Osteoblast (primary cell): Measurements from ENCODE around the gene LCP1. TPM values are rescaled to one million over a fixed set of nuclear protein-coding genes. Genes with fewer than 3 reads are reported as not detected.

Experiments
- DNase-seq: peaks from one replicate; pipeline ENCODE4 v3.0.0; 2011; ENCODE audit warnings: low spot score, mixed read lengths; ENCODE audit not compliant: insufficient read length; ENCODE audit errors: missing footprints
- H2AFZ ChIP-seq: 2 replicates; pipeline ENCODE4 v1.6.0; 2011; ENCODE audit warnings: mild to moderate bottlenecking, low read length
- H3K27ac ChIP-seq: 2 replicates; pipeline ENCODE4 v1.5.1; 2011; ENCODE audit warnings: mild to moderate bottlenecking, low read depth, low read length, moderate library complexity
- H3K27me3 ChIP-seq: 2 replicates; pipeline ENCODE4 v1.6.0; 2012; ENCODE audit warnings: mild to moderate bottlenecking, control low read depth, inconsistent platforms, low read length, moderate library complexity; ENCODE audit not compliant: insufficient read depth
- H3K36me3 ChIP-seq: 2 replicates; pipeline ENCODE4 v1.5.1; 2011; ENCODE audit warnings: mild to moderate bottlenecking, low read length, control low read depth, moderate library complexity; ENCODE audit not compliant: insufficient read depth
- H3K4me1 ChIP-seq: 2 replicates; pipeline ENCODE4 v1.5.1; 2011; ENCODE audit warnings: mild to moderate bottlenecking, low read length, control low read depth, moderate library complexity; ENCODE audit not compliant: insufficient read depth
- H3K4me2 ChIP-seq: 2 replicates; pipeline ENCODE4 v1.6.0; 2011; ENCODE audit warnings: mild to moderate bottlenecking, low read length; ENCODE audit not compliant: insufficient read depth
- H3K4me3 ChIP-seq: fragments of 200-600 bp; sonication (generic); 3 replicates; pipeline ENCODE4 v1.5.1; 2012; ENCODE audit warnings: mild to moderate bottlenecking, low read length, inconsistent platforms; ENCODE audit not compliant: insufficient read depth
- H3K79me2 ChIP-seq: 2 replicates; pipeline ENCODE4 v1.6.0; 2012; ENCODE audit warnings: mild to moderate bottlenecking, low read length, control low read depth, inconsistent platforms; ENCODE audit not compliant: insufficient read depth
- H3K9me3 ChIP-seq: 2 replicates; pipeline ENCODE4 v1.5.1; 2011; ENCODE audit warnings: low read depth, low read length, control low read depth
- H4K20me1 ChIP-seq: 2 replicates; pipeline ENCODE4 v1.6.0; 2012; ENCODE audit warnings: mild to moderate bottlenecking, low read length, control low read depth; ENCODE audit not compliant: insufficient read depth
- total RNA-seq: library from RNA; depleted of rRNA; stranded (reverse); fragments of >200 nt; gene quantifications from 2 replicates; pipeline ENCODE4 v1.2.3, GENCODE V29; 2012
- TF ChIP-seq, protein P1 (sequence below): IDR thresholded peaks from 2 replicates; pipeline ENCODE4 v1.5.1; 2011; ENCODE audit warnings: mild to moderate bottlenecking, low read depth, low read length, moderate library complexity; ENCODE audit errors: extremely low read depth

Gene LCP1
- total RNA-seq, 1 donor, result 1.4 TPM

DNA sequence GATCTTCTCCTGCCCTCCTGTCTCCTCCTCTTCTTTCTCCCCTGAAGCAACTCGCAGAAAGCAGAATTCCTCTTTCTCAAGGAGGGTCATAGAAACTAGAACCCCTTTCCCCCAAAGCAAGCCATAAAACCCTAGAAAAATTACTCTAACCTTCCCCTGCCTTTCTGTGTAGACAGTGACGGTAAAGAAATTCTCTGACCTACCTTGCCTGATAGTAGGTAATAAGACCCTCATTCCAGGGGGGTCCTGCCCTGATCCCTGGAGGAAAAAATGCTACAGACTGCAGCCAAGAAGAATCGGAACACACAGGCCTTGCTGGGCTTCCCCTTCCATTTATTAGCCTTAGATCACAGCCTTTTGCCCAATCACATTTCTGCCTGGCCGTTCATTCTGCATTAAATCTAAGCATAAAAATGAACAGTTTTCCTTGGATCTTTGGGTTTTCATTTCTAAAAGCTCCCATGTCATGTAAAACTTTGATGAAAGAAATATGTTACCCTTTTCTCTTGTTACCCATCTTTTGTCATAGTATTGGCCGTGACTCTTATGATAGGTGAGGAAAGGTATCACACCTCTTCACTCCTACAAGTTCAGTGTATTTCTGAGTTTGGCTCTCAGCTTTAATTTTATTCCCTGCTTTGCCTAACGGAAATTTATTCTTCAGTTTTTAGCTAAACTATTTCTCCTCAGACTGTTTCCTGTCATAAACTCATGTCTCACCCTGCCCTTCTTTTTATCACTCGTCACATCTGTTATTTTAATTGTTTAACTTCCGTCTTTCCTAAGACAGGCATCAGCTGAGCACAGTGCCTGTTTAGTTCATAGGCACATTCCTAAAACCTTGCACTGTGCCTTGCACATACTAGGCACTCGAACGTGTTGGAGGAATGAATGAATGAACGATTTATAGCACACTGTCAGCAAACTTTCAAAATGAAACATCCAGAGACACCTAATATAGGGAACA lies 56.7 kb downstream of the LCP1 start:
- Histone ChIP-seq H3K79me2 (no peaks in the 10 kb centered on the region), H4K20me1 (no peaks in the 10 kb centered on the region), H3K4me3 (no peak overlapping the region), H3K27me3 (peaks cover 54% of the 10 kb centered on the region), H3K9me3 (no peaks in the 10 kb centered on the region), H3K4me2 (no peak overlapping the region), H2AFZ (no peak overlapping the region), H3K27ac (no peak overlapping the region), H3K4me1 (no peaks in the 10 kb centered on the region), H3K36me3 (no peaks in the 10 kb centered on the region)
- DNase-seq, result no peak
- TF ChIP-seq, protein P1, sequence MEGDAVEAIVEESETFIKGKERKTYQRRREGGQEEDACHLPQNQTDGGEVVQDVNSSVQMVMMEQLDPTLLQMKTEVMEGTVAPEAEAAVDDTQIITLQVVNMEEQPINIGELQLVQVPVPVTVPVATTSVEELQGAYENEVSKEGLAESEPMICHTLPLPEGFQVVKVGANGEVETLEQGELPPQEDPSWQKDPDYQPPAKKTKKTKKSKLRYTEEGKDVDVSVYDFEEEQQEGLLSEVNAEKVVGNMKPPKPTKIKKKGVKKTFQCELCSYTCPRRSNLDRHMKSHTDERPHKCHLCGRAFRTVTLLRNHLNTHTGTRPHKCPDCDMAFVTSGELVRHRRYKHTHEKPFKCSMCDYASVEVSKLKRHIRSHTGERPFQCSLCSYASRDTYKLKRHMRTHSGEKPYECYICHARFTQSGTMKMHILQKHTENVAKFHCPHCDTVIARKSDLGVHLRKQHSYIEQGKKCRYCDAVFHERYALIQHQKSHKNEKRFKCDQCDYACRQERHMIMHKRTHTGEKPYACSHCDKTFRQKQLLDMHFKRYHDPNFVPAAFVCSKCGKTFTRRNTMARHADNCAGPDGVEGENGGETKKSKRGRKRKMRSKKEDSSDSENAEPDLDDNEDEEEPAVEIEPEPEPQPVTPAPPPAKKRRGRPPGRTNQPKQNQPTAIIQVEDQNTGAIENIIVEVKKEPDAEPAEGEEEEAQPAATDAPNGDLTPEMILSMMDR, result no peak

DNA sequence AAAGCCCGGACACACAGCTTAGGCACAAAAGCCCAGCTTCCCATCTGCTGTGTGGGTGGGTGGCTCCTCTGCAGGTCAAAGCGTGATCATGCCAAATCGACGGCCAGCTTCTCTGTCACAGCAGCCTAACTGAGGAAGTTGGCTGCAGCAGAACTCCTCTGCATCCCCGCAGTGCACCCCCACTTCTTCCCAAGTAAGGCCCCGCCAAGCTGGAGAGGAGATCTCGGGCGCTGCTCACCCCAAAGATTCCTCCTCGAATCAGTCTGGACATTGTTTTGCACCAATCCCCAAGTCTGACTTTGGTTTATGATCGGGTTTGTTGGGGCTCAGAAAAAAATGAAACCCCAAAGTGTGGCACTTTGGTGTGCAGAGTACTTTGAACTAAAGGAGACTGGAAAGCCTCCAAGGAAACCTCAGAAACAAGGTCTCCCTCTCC lies 57.4 kb downstream of the LCP1 start:
- TF ChIP-seq, protein P1, result no peak
- Histone ChIP-seq H3K27ac (no peak overlapping the region), H3K4me2 (no peak overlapping the region), H2AFZ (no peak overlapping the region), H3K36me3 (no peaks in the 10 kb centered on the region), H3K4me3 (no peak overlapping the region), H4K20me1 (no peaks in the 10 kb centered on the region), H3K27me3 (peaks cover 47% of the 10 kb centered on the region), H3K79me2 (no peaks in the 10 kb centered on the region), H3K4me1 (no peaks in the 10 kb centered on the region), H3K9me3 (no peaks in the 10 kb centered on the region)
- DNase-seq, result no peak

DNA sequence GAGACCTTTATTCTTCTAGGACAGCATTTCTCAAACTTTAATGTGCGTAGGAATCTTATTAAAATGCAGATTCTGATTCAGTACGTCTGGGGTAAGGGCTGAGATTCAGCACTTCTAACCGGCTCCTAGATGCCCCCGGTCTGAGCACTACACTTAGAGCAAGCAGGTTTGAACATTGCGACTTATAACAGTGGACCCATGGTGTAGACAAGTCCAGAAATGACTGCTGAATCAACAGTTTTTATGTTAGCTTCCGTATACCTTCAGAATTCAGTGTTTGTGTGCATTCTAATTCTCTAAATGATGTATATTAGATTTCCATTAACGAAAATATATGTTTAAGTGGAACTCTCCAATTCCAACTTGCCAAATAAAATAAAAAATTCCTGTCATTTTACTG lies 59.7 kb downstream of the LCP1 start:
- Histone ChIP-seq H3K4me3 (no peak overlapping the region), H3K27ac (no peak overlapping the region), H3K4me2 (no peak overlapping the region), H3K36me3 (no peaks in the 10 kb centered on the region), H4K20me1 (no peaks in the 10 kb centered on the region), H3K4me1 (no peaks in the 10 kb centered on the region), H3K27me3 (peaks cover 48% of the 10 kb centered on the region), H3K9me3 (no peaks in the 10 kb centered on the region), H2AFZ (no peak overlapping the region), H3K79me2 (no peaks in the 10 kb centered on the region)
- TF ChIP-seq, protein P1, result no peak
- DNase-seq, result no peak

- Histone ChIP-seq H3K79me2 (no peaks in the 10 kb centered on the region), H2AFZ (no peak overlapping the region), H3K27ac (no peak overlapping the region), H3K27me3 (peaks cover 48% of the 10 kb centered on the region), H3K36me3 (no peaks in the 10 kb centered on the region), H4K20me1 (no peaks in the 10 kb centered on the region), H3K4me3 (no peak overlapping the region), H3K9me3 (no peaks in the 10 kb centered on the region), H3K4me1 (no peaks in the 10 kb centered on the region), H3K4me2 (no peak overlapping the region)
- TF ChIP-seq, protein P1, result no peak
- DNase-seq, result no peak
Measured at GRCh38 chr13:46121597-46122163, 60.3 kb downstream of the LCP1 start.
